MM.1S (cell line): ENCODE measurements around the gene WRAP73.

Experiments
- DNase-seq: peaks from one replicate; pipeline ENCODE4 v3.0.0-alpha.2; 2015
- H2AFZ ChIP-seq: fragments of 300-600 bp; sonication (generic); 2 replicates; pipeline ENCODE4 v1.6.0; 2016; ENCODE audit warnings: antibody characterized with exemption, low read length
- H3F3A ChIP-seq: fragments of 300-600 bp; sonication (generic); 2 replicates; pipeline ENCODE4 v1.6.1; 2016; ENCODE audit warnings: mild to moderate bottlenecking, antibody characterized with exemption, low read length, moderate library complexity, mixed read lengths; ENCODE audit not compliant: insufficient read depth
- H3K27ac ChIP-seq: fragments of 300-600 bp; sonication (generic); 2 replicates; pipeline ENCODE4 v1.5.1; 2016; ENCODE audit warnings: mild to moderate bottlenecking, low read length
- H3K27me3 ChIP-seq: fragments of 300-600 bp; sonication (generic); replicated peaks from 2 replicates; pipeline ENCODE4 v1.6.0; 2016; ENCODE audit warnings: low read length; ENCODE audit not compliant: insufficient read depth
- H3K36me3 ChIP-seq: fragments of 300-600 bp; sonication (generic); replicated peaks from 2 replicates; pipeline ENCODE4 v1.6.1; 2016; ENCODE audit warnings: mild to moderate bottlenecking, low read length, mixed read lengths; ENCODE audit not compliant: insufficient read depth
- H3K4me1 ChIP-seq: fragments of 300-600 bp; sonication (generic); 2 replicates; pipeline ENCODE4 v1.6.1; 2016; ENCODE audit warnings: low read length, mixed read lengths
- H3K4me2 ChIP-seq: fragments of 300-600 bp; sonication (generic); 2 replicates; pipeline ENCODE4 v1.6.0; 2016; ENCODE audit warnings: low read depth, low read length
- H3K4me3 ChIP-seq: fragments of 300-600 bp; sonication (generic); 2 replicates; pipeline ENCODE4 v1.5.1; 2016; ENCODE audit warnings: low read length, mixed read lengths
- H3K79me2 ChIP-seq: fragments of 300-600 bp; sonication (generic); 2 replicates; pipeline ENCODE4 v1.6.1; 2016; ENCODE audit warnings: mixed run types, low read length, mixed read lengths
- H3K9ac ChIP-seq: fragments of 300-600 bp; sonication (generic); 2 replicates; pipeline ENCODE4 v1.6.1; 2016; ENCODE audit warnings: low read length, mixed read lengths
- H3K9me2 ChIP-seq: fragments of 300-600 bp; sonication (generic); replicated peaks from 2 replicates; pipeline ENCODE4 v1.6.1; 2016; ENCODE audit warnings: mild to moderate bottlenecking, low read length, mixed read lengths; ENCODE audit not compliant: insufficient read depth
- H3K9me3 ChIP-seq: fragments of 300-600 bp; sonication (generic); replicated peaks from 2 replicates; pipeline ENCODE4 v1.6.1; 2016; ENCODE audit warnings: mild to moderate bottlenecking, low read length, mixed read lengths; ENCODE audit not compliant: insufficient read depth
- H4K20me1 ChIP-seq: fragments of 300-600 bp; sonication (generic); 2 replicates; pipeline ENCODE4 v1.6.1; 2016; ENCODE audit warnings: mild to moderate bottlenecking, low read length, moderate library complexity, mixed read lengths; ENCODE audit not compliant: insufficient read depth
- EZH2 ChIP-seq: fragments of 300-600 bp; sonication (generic); optimal IDR thresholded peaks from 2 replicates; pipeline ENCODE3; 2017; ENCODE audit warnings: low read depth, mild to moderate bottlenecking, antibody characterized with exemption, low read length, mixed read lengths
- EZH2phosphoT487 ChIP-seq: fragments of 300-600 bp; sonication (generic); IDR thresholded peaks from 2 replicates; pipeline ENCODE4 v1.6.1; 2018; ENCODE audit warnings: antibody characterized with exemption, low read length
- TF ChIP-seq, protein P1 (sequence below): fragments of 300-600 bp; sonication (generic); IDR thresholded peaks from 2 replicates; pipeline ENCODE4 v1.5.1; 2016; ENCODE audit warnings: antibody characterized with exemption, low read length, mixed read lengths

Gene WRAP73

GRCh38 chr1:3691421-3692204 is 41.7 kb upstream of the WRAP73 start:
- Histone ChIP-seq H3K9me2 (no peaks in the 10 kb centered on the region), H3K27me3 (no peaks in the 10 kb centered on the region), H3K4me2 (no peak overlapping the region), H3K4me1 (no peaks in the 10 kb centered on the region), H3K9ac (no peak overlapping the region), H3K36me3 (no peaks in the 10 kb centered on the region), H3K79me2 (no peaks in the 10 kb centered on the region), H3F3A (no peaks in the 10 kb centered on the region), H3K9me3 (no peaks in the 10 kb centered on the region), H3K27ac (no peak overlapping the region), H2AFZ (no peak overlapping the region), H3K4me3 (no peak overlapping the region), H4K20me1 (no peaks in the 10 kb centered on the region)
- TF ChIP-seq EZH2phosphoT487 (no peak), EZH2 (no peak)
- TF ChIP-seq, protein P1, sequence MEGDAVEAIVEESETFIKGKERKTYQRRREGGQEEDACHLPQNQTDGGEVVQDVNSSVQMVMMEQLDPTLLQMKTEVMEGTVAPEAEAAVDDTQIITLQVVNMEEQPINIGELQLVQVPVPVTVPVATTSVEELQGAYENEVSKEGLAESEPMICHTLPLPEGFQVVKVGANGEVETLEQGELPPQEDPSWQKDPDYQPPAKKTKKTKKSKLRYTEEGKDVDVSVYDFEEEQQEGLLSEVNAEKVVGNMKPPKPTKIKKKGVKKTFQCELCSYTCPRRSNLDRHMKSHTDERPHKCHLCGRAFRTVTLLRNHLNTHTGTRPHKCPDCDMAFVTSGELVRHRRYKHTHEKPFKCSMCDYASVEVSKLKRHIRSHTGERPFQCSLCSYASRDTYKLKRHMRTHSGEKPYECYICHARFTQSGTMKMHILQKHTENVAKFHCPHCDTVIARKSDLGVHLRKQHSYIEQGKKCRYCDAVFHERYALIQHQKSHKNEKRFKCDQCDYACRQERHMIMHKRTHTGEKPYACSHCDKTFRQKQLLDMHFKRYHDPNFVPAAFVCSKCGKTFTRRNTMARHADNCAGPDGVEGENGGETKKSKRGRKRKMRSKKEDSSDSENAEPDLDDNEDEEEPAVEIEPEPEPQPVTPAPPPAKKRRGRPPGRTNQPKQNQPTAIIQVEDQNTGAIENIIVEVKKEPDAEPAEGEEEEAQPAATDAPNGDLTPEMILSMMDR = no peak
- DNase-seq = no peak

- Histone ChIP-seq H4K20me1 (no peaks in the 10 kb centered on the region), H3K4me2 (no peak overlapping the region), H3K4me1 (no peaks in the 10 kb centered on the region), H3F3A (no peaks in the 10 kb centered on the region), H3K79me2 (no peaks in the 10 kb centered on the region), H3K9me3 (no peaks in the 10 kb centered on the region), H3K27ac (no peak overlapping the region), H3K36me3 (no peaks in the 10 kb centered on the region), H3K4me3 (no peak overlapping the region), H3K27me3 (no peaks in the 10 kb centered on the region), H2AFZ (no peak overlapping the region), H3K9me2 (no peaks in the 10 kb centered on the region), H3K9ac (no peak overlapping the region)
- no peak for DNase-seq
- no peak for TF ChIP-seq EZH2
- TF ChIP-seq, protein P1 = no peak
- TF ChIP-seq EZH2phosphoT487 = no peak
Measured at GRCh38 chr1:3690282-3691065, 40.6 kb upstream of the WRAP73 start.

- Histone ChIP-seq H3F3A (no peaks in the 10 kb centered on the region), H3K4me1 (no peaks in the 10 kb centered on the region), H2AFZ (no peak overlapping the region), H3K27me3 (no peaks in the 10 kb centered on the region), H3K27ac (no peak overlapping the region), H3K79me2 (no peaks in the 10 kb centered on the region), H4K20me1 (no peaks in the 10 kb centered on the region), H3K4me2 (no peak overlapping the region), H3K9ac (no peak overlapping the region), H3K9me3 (no peaks in the 10 kb centered on the region), H3K36me3 (no peaks in the 10 kb centered on the region), H3K9me2 (no peaks in the 10 kb centered on the region), H3K4me3 (no peak overlapping the region)
- TF ChIP-seq EZH2 (no peak), EZH2phosphoT487 (no peak)
- TF ChIP-seq, protein P1 = no peak
- no peak for DNase-seq
Measured at GRCh38 chr1:3689138-3689750, 39.3 kb upstream of the WRAP73 start.
